Measurements from ENCODE around the gene SREBF2. TPM values are rescaled to one million over a fixed set of nuclear protein-coding genes. Genes with fewer than 3 reads are reported as not detected.

SREBF2 gene
- total and polyA plus RNA-seq, 2 of the 13 experiments (the other 11 are each of a cell fraction or from before 2014, with no cell fraction given) = 53.8 to 72.6 TPM

- TF ChIP-seq, protein P1, sequence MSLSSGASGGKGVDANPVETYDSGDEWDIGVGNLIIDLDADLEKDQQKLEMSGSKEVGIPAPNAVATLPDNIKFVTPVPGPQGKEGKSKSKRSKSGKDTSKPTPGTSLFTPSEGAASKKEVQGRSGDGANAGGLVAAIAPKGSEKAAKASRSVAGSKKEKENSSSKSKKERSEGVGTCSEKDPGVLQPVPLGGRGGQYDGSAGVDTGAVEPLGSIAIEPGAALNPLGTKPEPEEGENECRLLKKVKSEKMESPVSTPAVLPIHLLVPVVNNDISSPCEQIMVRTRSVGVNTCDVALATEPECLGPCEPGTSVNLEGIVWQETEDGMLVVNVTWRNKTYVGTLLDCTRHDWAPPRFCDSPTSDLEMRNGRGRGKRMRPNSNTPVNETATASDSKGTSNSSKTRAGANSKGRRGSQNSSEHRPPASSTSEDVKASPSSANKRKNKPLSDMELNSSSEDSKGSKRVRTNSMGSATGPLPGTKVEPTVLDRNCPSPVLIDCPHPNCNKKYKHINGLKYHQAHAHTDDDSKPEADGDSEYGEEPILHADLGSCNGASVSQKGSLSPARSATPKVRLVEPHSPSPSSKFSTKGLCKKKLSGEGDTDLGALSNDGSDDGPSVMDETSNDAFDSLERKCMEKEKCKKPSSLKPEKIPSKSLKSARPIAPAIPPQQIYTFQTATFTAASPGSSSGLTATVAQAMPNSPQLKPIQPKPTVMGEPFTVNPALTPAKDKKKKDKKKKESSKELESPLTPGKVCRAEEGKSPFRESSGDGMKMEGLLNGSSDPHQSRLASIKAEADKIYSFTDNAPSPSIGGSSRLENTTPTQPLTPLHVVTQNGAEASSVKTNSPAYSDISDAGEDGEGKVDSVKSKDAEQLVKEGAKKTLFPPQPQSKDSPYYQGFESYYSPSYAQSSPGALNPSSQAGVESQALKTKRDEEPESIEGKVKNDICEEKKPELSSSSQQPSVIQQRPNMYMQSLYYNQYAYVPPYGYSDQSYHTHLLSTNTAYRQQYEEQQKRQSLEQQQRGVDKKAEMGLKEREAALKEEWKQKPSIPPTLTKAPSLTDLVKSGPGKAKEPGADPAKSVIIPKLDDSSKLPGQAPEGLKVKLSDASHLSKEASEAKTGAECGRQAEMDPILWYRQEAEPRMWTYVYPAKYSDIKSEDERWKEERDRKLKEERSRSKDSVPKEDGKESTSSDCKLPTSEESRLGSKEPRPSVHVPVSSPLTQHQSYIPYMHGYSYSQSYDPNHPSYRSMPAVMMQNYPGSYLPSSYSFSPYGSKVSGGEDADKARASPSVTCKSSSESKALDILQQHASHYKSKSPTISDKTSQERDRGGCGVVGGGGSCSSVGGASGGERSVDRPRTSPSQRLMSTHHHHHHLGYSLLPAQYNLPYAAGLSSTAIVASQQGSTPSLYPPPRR (CRISPR knock-in tag; IDR thresholded peaks at IDR 0.05; ENCODE audit: borderline replicate concordance) = peak; percentile 64
- TF ChIP-seq, protein P2, sequence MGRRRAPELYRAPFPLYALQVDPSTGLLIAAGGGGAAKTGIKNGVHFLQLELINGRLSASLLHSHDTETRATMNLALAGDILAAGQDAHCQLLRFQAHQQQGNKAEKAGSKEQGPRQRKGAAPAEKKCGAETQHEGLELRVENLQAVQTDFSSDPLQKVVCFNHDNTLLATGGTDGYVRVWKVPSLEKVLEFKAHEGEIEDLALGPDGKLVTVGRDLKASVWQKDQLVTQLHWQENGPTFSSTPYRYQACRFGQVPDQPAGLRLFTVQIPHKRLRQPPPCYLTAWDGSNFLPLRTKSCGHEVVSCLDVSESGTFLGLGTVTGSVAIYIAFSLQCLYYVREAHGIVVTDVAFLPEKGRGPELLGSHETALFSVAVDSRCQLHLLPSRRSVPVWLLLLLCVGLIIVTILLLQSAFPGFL (CRISPR knock-in tag; IDR thresholded peaks at IDR 0.05) = no peak
- TF ChIP-seq ERF (CRISPR knock-in tag; IDR thresholded peaks at IDR 0.05) (peak; percentile 25; the same call in 1 of the 2 replicates), ZNF224 (CRISPR knock-in tag; IDR thresholded peaks at IDR 0.05) (no peak), ZBTB7A (CRISPR knock-in tag; IDR thresholded peaks at IDR 0.05) (no peak), GMEB1 (CRISPR knock-in tag; IDR thresholded peaks at IDR 0.05; ENCODE audit: borderline replicate concordance) (peak; percentile 76), ZNF660 (CRISPR knock-in tag; IDR thresholded peaks at IDR 0.05; ENCODE audit: borderline replicate concordance, low read depth) (no peak), PBX3 (CRISPR knock-in tag; IDR thresholded peaks at IDR 0.05; ENCODE audit: borderline replicate concordance) (peak; percentile 82; the same call in 1 of the 2 replicates), PHF5A (CRISPR knock-in tag; IDR thresholded peaks at IDR 0.05; ENCODE audit: low read depth, unreplicated experiment) (peak; percentile 13), ZNF3 (CRISPR knock-in tag; IDR thresholded peaks at IDR 0.05) (no peak), ZNF713 (CRISPR knock-in tag; IDR thresholded peaks at IDR 0.05) (0 out of 2 replicates have a peak, but pooled peaks have one; percentile 30), DBP (CRISPR knock-in tag; IDR thresholded peaks at IDR 0.05; ENCODE audit: not compliant biosample characterization) (peak; percentile 22), ZNF777 (CRISPR knock-in tag; IDR thresholded peaks at IDR 0.05) (0 out of 2 replicates have a peak, but pooled peaks have one; percentile 34), ZNF484 (CRISPR knock-in tag; IDR thresholded peaks at IDR 0.05; ENCODE audit: borderline replicate concordance, low read depth) (no peak), ZNF605 (CRISPR knock-in tag; IDR thresholded peaks at IDR 0.05) (peak; percentile 81; the same call in 1 of the 2 replicates), ZNF446 (CRISPR knock-in tag; IDR thresholded peaks at IDR 0.05) (peak; percentile 77; the same call in 1 of the 2 replicates)
These were observed 113.9 kb downstream of the SREBF2 start, which contains the start of gene CENPM (continued) for GRCh38 chr22:41946629-41947423.

All from HepG2 (cell line).